ENCODE data around the gene SH3D21. TPM values are rescaled to one million over a fixed set of nuclear protein-coding genes. Genes with fewer than 3 reads are reported as not detected.
A peak's percentile ranks its signal among the peaks of the same experiment; 100 is the strongest.

The SH3D21 gene
- total RNA-seq, 2 experiments from 2014 or later = 2.3 to 2.7 TPM

- Mint-ChIP-seq H3K36me3 (ENCODE audit: low read depth) (peaks cover 14% of the 10 kb centered on the region), H3K27me3 (ENCODE audit: low read depth) (no peaks in the 10 kb centered on the region), H3K4me3 (no peak overlapping the region), H3K27ac (peak overlapping the region; percentile 36), H3K4me1 (ENCODE audit: low read depth) (peaks cover 30% of the 10 kb centered on the region), H3K9me3 (no peaks in the 10 kb centered on the region)
- intact Hi-C loops (cut with micrococcal nuclease) = loop anchor here (1.0 to 2.0 kb wide), 2 partner anchors 17 to 33 kb away; no protein-coding TSS in a partner anchor
- DNase-seq = no peak
- CTCF ChIA-PET = interaction anchor here (1.0 to 5.2 kb wide), 7 partner anchors 8 to 190 kb away, joined by 3 to 37 read pairs (median 4); no protein-coding TSS in a partner anchor
Observed at GRCh38 chr1:36351227-36351977, 45.2 kb downstream of the SH3D21 start.

GRCh38 chr1:36352125-36352909 lies 46.1 kb downstream of the SH3D21 start:
- DNase-seq = no peak
- Mint-ChIP-seq H3K4me1 (ENCODE audit: low read depth) (peaks cover 30% of the 10 kb centered on the region), H3K27me3 (ENCODE audit: low read depth) (no peaks in the 10 kb centered on the region), H3K9me3 (no peaks in the 10 kb centered on the region), H3K36me3 (ENCODE audit: low read depth) (peaks cover 13% of the 10 kb centered on the region), H3K4me3 (no peak overlapping the region), H3K27ac (no peak overlapping the region)
- intact Hi-C loops (cut with micrococcal nuclease) = no loop called here
- CTCF ChIA-PET = interaction anchor here (1.0 to 2.3 kb wide), 5 partner anchors 7 to 32 kb away, joined by 3 to 16 read pairs (median 4); no protein-coding TSS in a partner anchor

GRCh38 chr1:36352910-36353878 lies 47.0 kb downstream of the SH3D21 start:
- intact Hi-C loops (cut with micrococcal nuclease) = no loop called here
- CTCF ChIA-PET = interaction anchor here (1.1 to 2.3 kb wide), 4 partner anchors 11 to 31 kb away, joined by 4 to 16 read pairs (median 4); no protein-coding TSS in a partner anchor
- no peak overlapping the region for H3K27ac Mint-ChIP-seq
- H3K4me3 Mint-ChIP-seq = no peak overlapping the region
- no peaks in the 10 kb centered on the region for H3K27me3 Mint-ChIP-seq (ENCODE audit: low read depth)
- no peaks in the 10 kb centered on the region for H3K9me3 Mint-ChIP-seq
- H3K4me1 Mint-ChIP-seq (ENCODE audit: low read depth) = peaks cover 30% of the 10 kb centered on the region
- no peak for DNase-seq
- H3K36me3 Mint-ChIP-seq (ENCODE audit: low read depth) = peaks cover 15% of the 10 kb centered on the region

- Mint-ChIP-seq H3K4me1 (ENCODE audit: low read depth) (peaks cover 33% of the 10 kb centered on the region), H3K27ac (no peak overlapping the region), H3K27me3 (ENCODE audit: low read depth) (no peaks in the 10 kb centered on the region), H3K36me3 (ENCODE audit: low read depth) (peaks cover 17% of the 10 kb centered on the region), H3K9me3 (no peaks in the 10 kb centered on the region), H3K4me3 (no peak overlapping the region)
- no peak for DNase-seq
- intact Hi-C loops (cut with micrococcal nuclease) = no loop called here
- CTCF ChIA-PET = interaction anchor here (1.1 to 1.7 kb wide), 2 partner anchors 12 to 14 kb away, joined by 3 to 5 read pairs; no protein-coding TSS in a partner anchor
Observed at GRCh38 chr1:36354486-36354885, 48.3 kb downstream of the SH3D21 start.

- Mint-ChIP-seq H3K9me3 (no peaks in the 10 kb centered on the region), H3K27ac (no peak overlapping the region), H3K4me3 (no peak overlapping the region), H3K27me3 (ENCODE audit: low read depth) (no peaks in the 10 kb centered on the region), H3K36me3 (ENCODE audit: low read depth) (peaks cover 22% of the 10 kb centered on the region), H3K4me1 (ENCODE audit: low read depth) (peaks cover 34% of the 10 kb centered on the region)
- no peak for DNase-seq
- intact Hi-C loops (cut with micrococcal nuclease) = no loop called here
- CTCF ChIA-PET = no interaction called here
Observed at GRCh38 chr1:36355811-36356210, 49.6 kb downstream of the SH3D21 start.

- CTCF ChIA-PET = interaction anchor here (1.2 to 1.4 kb wide), 2 partner anchors 7 to 9 kb away, joined by 3 to 5 read pairs; no protein-coding TSS in a partner anchor
- Mint-ChIP-seq H3K27ac (peak overlapping the region; percentile 77), H3K9me3 (no peaks in the 10 kb centered on the region), H3K36me3 (ENCODE audit: low read depth) (peaks cover 21% of the 10 kb centered on the region), H3K27me3 (ENCODE audit: low read depth) (no peaks in the 10 kb centered on the region), H3K4me3 (no peak overlapping the region), H3K4me1 (ENCODE audit: low read depth) (peaks cover 24% of the 10 kb centered on the region)
- intact Hi-C loops (cut with micrococcal nuclease) = no loop called here
- no peak for DNase-seq
Observed at GRCh38 chr1:36358514-36359084, 52.4 kb downstream of the SH3D21 start.

- no peak overlapping the region for H3K4me3 Mint-ChIP-seq
- no peaks in the 10 kb centered on the region for H3K9me3 Mint-ChIP-seq
- CTCF ChIA-PET = interaction anchor here (0.8 to 2.7 kb wide), 5 partner anchors 8 to 17 kb away, joined by 3 to 15 read pairs (median 5); no protein-coding TSS in a partner anchor
- DNase-seq = no peak
- peaks cover 18% of the 10 kb centered on the region for H3K36me3 Mint-ChIP-seq (ENCODE audit: low read depth)
- H3K27ac Mint-ChIP-seq = peak overlapping the region; percentile 77
- peaks cover 24% of the 10 kb centered on the region for H3K4me1 Mint-ChIP-seq (ENCODE audit: low read depth)
- intact Hi-C loops (cut with micrococcal nuclease) = no loop called here
- H3K27me3 Mint-ChIP-seq (ENCODE audit: low read depth) = no peaks in the 10 kb centered on the region
Observed at GRCh38 chr1:36359383-36359782, 53.2 kb downstream of the SH3D21 start.

GRCh38 chr1:36359911-36360550 lies 53.9 kb downstream of the SH3D21 start:
- no peaks in the 10 kb centered on the region for H3K27me3 Mint-ChIP-seq (ENCODE audit: low read depth)
- DNase-seq = peak; percentile 66
- H3K4me3 Mint-ChIP-seq = no peak overlapping the region
- CTCF ChIA-PET = interaction anchor here (0.6 to 2.7 kb wide), 5 partner anchors 9 to 122 kb away, joined by 3 to 15 read pairs (median 5); no protein-coding TSS in a partner anchor
- no peaks in the 10 kb centered on the region for H3K9me3 Mint-ChIP-seq
- intact Hi-C loops (cut with micrococcal nuclease) = no loop called here
- H3K4me1 Mint-ChIP-seq (ENCODE audit: low read depth) = peaks cover 25% of the 10 kb centered on the region
- H3K36me3 Mint-ChIP-seq (ENCODE audit: low read depth) = peaks cover 16% of the 10 kb centered on the region
- peak overlapping the region; percentile 77 for H3K27ac Mint-ChIP-seq

GRCh38 chr1:36365381-36365780 lies 59.2 kb downstream of the SH3D21 start:
- Mint-ChIP-seq H3K4me1 (ENCODE audit: low read depth) (peaks cover 55% of the 10 kb centered on the region), H3K27ac (peak overlapping the region; percentile 89), H3K36me3 (ENCODE audit: low read depth) (peaks cover 3% of the 10 kb centered on the region), H3K27me3 (ENCODE audit: low read depth) (no peaks in the 10 kb centered on the region), H3K4me3 (no peak overlapping the region), H3K9me3 (no peaks in the 10 kb centered on the region)
- no peak for DNase-seq
- intact Hi-C loops (cut with micrococcal nuclease) = no loop called here
- CTCF ChIA-PET = interaction anchor here (1.9 to 5.1 kb wide), 4 partner anchors 11 to 34 kb away, joined by 5 to 53 read pairs (median 22); no protein-coding TSS in a partner anchor

GRCh38 chr1:36366091-36366661 lies 60.0 kb downstream of the SH3D21 start:
- no peaks in the 10 kb centered on the region for H3K9me3 Mint-ChIP-seq
- intact Hi-C loops (cut with micrococcal nuclease) = no loop called here
- DNase-seq = peak; percentile 80
- H3K27me3 Mint-ChIP-seq (ENCODE audit: low read depth) = no peaks in the 10 kb centered on the region
- H3K4me1 Mint-ChIP-seq (ENCODE audit: low read depth) = peaks cover 50% of the 10 kb centered on the region
- H3K27ac Mint-ChIP-seq = peak overlapping the region; percentile 89
- CTCF ChIA-PET = interaction anchor here (0.7 to 5.1 kb wide), 18 partner anchors 9 to 231 kb away, joined by 3 to 53 read pairs (median 8); partner anchors contain the start of genes SH3D21 and TRAPPC3
- H3K4me3 Mint-ChIP-seq = peak overlapping the region; percentile 13
- H3K36me3 Mint-ChIP-seq (ENCODE audit: low read depth) = peaks cover 3% of the 10 kb centered on the region

Measured in activated naive CD4-positive, alpha-beta T cell treated with anti-CD3 and anti-CD28 coated beads for 36 hours (primary cell).